Caco-2 (cell line): Measurements from ENCODE around the gene EIF1AY. TPM values are rescaled to one million over a fixed set of nuclear protein-coding genes. Genes with fewer than 3 reads are reported as not detected.

Source experiments
- BruUV-seq: library from RNA; stranded (reverse); fragments of 400-500 nt; replicated peaks from 2 replicates; lab custom pipeline; 2021; lab: Mats Ljungman, UMichigan
- CTCF ChIA-PET: fragments of 300-600 bp; sonication (Branson Sonifier 250); formaldehyde crosslinking; loops from one replicate; lab custom pipeline; 2022; ENCODE audit warnings: antibody characterized with exemption; lab: Charles Lee
- POLR2A ChIA-PET: fragments of 300-600 bp; sonication (Branson Sonifier 250); formaldehyde crosslinking; loops from one replicate; lab custom pipeline; 2022; ENCODE audit warnings: antibody characterized with exemption; lab: Charles Lee
- DNase-seq, 2 experiments: peaks; one replicate each; pipeline versions ENCODE4 v3.0.0 to v3.0.0-alpha.2; 2020 to 2022
- H3K27me3 ChIP-seq: replicated peaks from 2 replicates; pipeline ENCODE4 v1.6.0; 2011; ENCODE audit warnings: low read length; ENCODE audit not compliant: control insufficient read depth, insufficient read depth
- H3K36me3 ChIP-seq: 2 replicates; pipeline ENCODE4 v1.5.1; 2011; ENCODE audit warnings: low read length; ENCODE audit not compliant: control insufficient read depth, insufficient read depth
- H3K4me1 ChIP-seq: fragments of 250-450 bp; sonication (Bioruptor Pico); 2 replicates; pipeline ENCODE4 v1.5.1; 2020; ENCODE audit warnings: mild to moderate bottlenecking
- H3K4me3 ChIP-seq: 2 replicates; pipeline ENCODE4 v1.5.1; 2011; ENCODE audit warnings: low read depth, mild to moderate bottlenecking, control low read depth, low read length
- H3K9me3 ChIP-seq: fragments of 250-450 bp; sonication (Bioruptor Pico); 2 replicates; pipeline ENCODE4 v1.5.1; 2020; ENCODE audit warnings: mild to moderate bottlenecking, moderate library complexity
- H3K27ac Mint-ChIP-seq: one replicate; pipeline ENCODE4 v1.8.0; 2022; ENCODE audit warnings: mixed read lengths; ENCODE audit not compliant: unreplicated experiment
- H3K27me3 Mint-ChIP-seq: one replicate; pipeline ENCODE4 v1.8.0; 2022; ENCODE audit warnings: mixed read lengths; ENCODE audit not compliant: insufficient read depth, unreplicated experiment
- H3K36me3 Mint-ChIP-seq: one replicate; pipeline ENCODE4 v1.8.0; 2022; ENCODE audit warnings: mild to moderate bottlenecking, mixed read lengths; ENCODE audit not compliant: insufficient read depth, unreplicated experiment
- H3K4me1 Mint-ChIP-seq: one replicate; pipeline ENCODE4 v1.8.0; 2022; ENCODE audit warnings: low read depth, mixed read lengths; ENCODE audit not compliant: unreplicated experiment
- H3K4me3 Mint-ChIP-seq: one replicate; pipeline ENCODE4 v1.8.0; 2022; ENCODE audit warnings: mild to moderate bottlenecking, moderate library complexity, mixed read lengths; ENCODE audit not compliant: unreplicated experiment
- H3K9me3 Mint-ChIP-seq: one replicate; pipeline ENCODE4 v1.8.0; 2022; ENCODE audit warnings: mixed read lengths; ENCODE audit not compliant: unreplicated experiment
- CTCF ChIP-seq, 2 experiments: fragments of 200-600 bp in 1 of 2; IDR thresholded peaks; 1 replicate in 1 of 2; 2 replicates in 1 of 2; pipeline versions ENCODE4 v1.5.1 to v1.8.0; 2011 to 2022; ENCODE audit warnings: antibody characterized with exemption in 1 of 2, control low read depth in 1 of 2, inconsistent platforms in 1 of 2, low read depth in 1 of 2, low read length in 1 of 2, mild to moderate bottlenecking in 1 of 2, moderate library complexity in 1 of 2; ENCODE audit not compliant: insufficient read depth in 1 of 2, severe bottlenecking in 1 of 2, unreplicated experiment in 1 of 2
- intact Hi-C: fragments of 100-400 bp; cut with micrococcal nuclease; formaldehyde crosslinking; loops from one replicate; pipeline ENCODE4 v1.10.0; 2022; ENCODE audit not compliant: unreplicated experiment
- total RNA-seq: library from RNA; stranded (reverse); gene quantifications from 2 replicates; pipeline ENCODE4 v1.2.3, GENCODE V29; 2022

EIF1AY gene
- total RNA-seq, 1 experiment from 2014 or later, result not detected

- intact Hi-C loops, result no loop called here
- ChIA-PET POLR2A (no interaction called here), CTCF (no interaction called here)
- H3K4me3 Mint-ChIP-seq, result no peak overlapping the region
- Histone ChIP-seq H3K27me3 (no peaks in the 10 kb centered on the region), H3K4me3 (no peak overlapping the region), H3K36me3 (no peaks in the 10 kb centered on the region), H3K4me1 (no peaks in the 10 kb centered on the region), H3K9me3 (no peaks in the 10 kb centered on the region)
- H3K4me1 Mint-ChIP-seq, result no peaks in the 10 kb centered on the region
- no peak for TF ChIP-seq CTCF (IDR thresholded peaks at IDR 0.05; ENCODE audit: insufficient read depth in 1 of 2, low read depth in 1 of 2, low read length in 1 of 2, severe bottlenecking in 1 of 2, unreplicated experiment in 1 of 2)
- BruUV-seq, result no TSS peak
- no peak overlapping the region for H3K27ac Mint-ChIP-seq
- no peaks in the 10 kb centered on the region for H3K9me3 Mint-ChIP-seq
- no peak for DNase-seq
- H3K27me3 Mint-ChIP-seq, result no peaks in the 10 kb centered on the region
- no peaks in the 10 kb centered on the region for H3K36me3 Mint-ChIP-seq
These were observed 10.6 kb downstream of the EIF1AY start for GRCh38 chrY:20586161-20586560.

Other genes with a start within 250 kb of the EIF1AY start
- gene RPS4Y2, start 180.3 kb downstream of the EIF1AY start, total RNA-seq, result not detected in 2 replicates